Smooth muscle cell (in vitro differentiated cells): ENCODE measurements around the gene NXNL2. TPM values are rescaled to one million over a fixed set of nuclear protein-coding genes. Genes with fewer than 3 reads are reported as not detected.

Source experiments
- DNase-seq: peaks from one replicate; lab custom pipeline; 2025; ENCODE audit not compliant: unreplicated experiment; lab: John Stamatoyannopoulos, UW
- H2AFZ ChIP-seq: fragments of 200-600 bp; sonication (generic); 2 replicates; pipeline ENCODE4 v1.6.0; 2016; ENCODE audit warnings: antibody characterized with exemption, low read depth, mild to moderate bottlenecking
- H3F3A ChIP-seq: fragments of 200-600 bp; sonication (generic); 2 replicates; pipeline ENCODE4 v1.6.0; 2017; ENCODE audit warnings: antibody characterized with exemption, low read depth
- H3K27ac ChIP-seq: fragments of 200-600 bp; sonication (generic); 2 replicates; pipeline ENCODE4 v1.5.1; 2016; ENCODE audit warnings: low read depth, mild to moderate bottlenecking
- H3K27me3 ChIP-seq: fragments of 200-600 bp; sonication (generic); 2 replicates; pipeline ENCODE4 v1.6.1; 2016; ENCODE audit warnings: low read depth, mild to moderate bottlenecking
- H3K36me3 ChIP-seq: fragments of 200-600 bp; sonication (generic); 2 replicates; pipeline ENCODE4 v1.5.1; 2016; ENCODE audit warnings: low read depth
- H3K4me1 ChIP-seq: fragments of 200-600 bp; sonication (generic); 2 replicates; pipeline ENCODE4 v1.5.1; 2016; ENCODE audit warnings: low read depth
- H3K4me2 ChIP-seq: fragments of 200-600 bp; sonication (generic); 2 replicates; pipeline ENCODE4 v1.6.0; 2016; ENCODE audit warnings: mild to moderate bottlenecking
- H3K4me3 ChIP-seq: fragments of 200-600 bp; sonication (generic); 2 replicates; pipeline ENCODE4 v1.5.1; 2016; ENCODE audit warnings: mild to moderate bottlenecking
- H3K79me2 ChIP-seq: fragments of 200-600 bp; sonication (generic); 2 replicates; pipeline ENCODE4 v1.6.0; 2016; ENCODE audit warnings: low read depth, mild to moderate bottlenecking
- H3K9ac ChIP-seq: fragments of 200-600 bp; sonication (generic); 2 replicates; pipeline ENCODE4 v1.6.0; 2016; ENCODE audit warnings: low read depth
- H3K9me3 ChIP-seq: fragments of 200-600 bp; sonication (generic); replicated peaks from 2 replicates; pipeline ENCODE4 v1.5.1; 2016; ENCODE audit warnings: low read depth
- H4K20me1 ChIP-seq: fragments of 200-600 bp; sonication (generic); 2 replicates; pipeline ENCODE4 v1.6.0; 2016; ENCODE audit warnings: low read depth
- WGBS: methylation state at CpG from one replicate; pipeline ENCODE4 v1.1.7; 2016; ENCODE audit warnings: low lambda C conversion rate; 5-methylcytosine and 5-hydroxymethylcytosine counted together
- polyA plus RNA-seq: library from polyadenylated mRNA; unstranded; fragments of >200 nt; fragmentation: Nextera tagmentation; extraction: Ambion mirVana; gene quantifications from 2 replicates; pipeline ENCODE4 v1.2.1, GENCODE V29; 2016
- total RNA-seq: library from RNA; depleted of rRNA; stranded (reverse); fragments of >200 nt; gene quantifications from 2 replicates; pipeline ENCODE4 v1.2.3, GENCODE V29; 2014
- TF ChIP-seq, protein P1 (sequence below): fragments of 200-600 bp; sonication (generic); IDR thresholded peaks from 2 replicates; pipeline ENCODE4 v1.5.1; 2017; ENCODE audit warnings: borderline replicate concordance, mild to moderate bottlenecking, antibody characterized with exemption; ENCODE audit not compliant: insufficient read depth, poor library complexity, severe bottlenecking

Gene NXNL2
- total and polyA plus RNA-seq, 2 experiments from 2014 or later = 0.24 to 0.36 TPM

DNA sequence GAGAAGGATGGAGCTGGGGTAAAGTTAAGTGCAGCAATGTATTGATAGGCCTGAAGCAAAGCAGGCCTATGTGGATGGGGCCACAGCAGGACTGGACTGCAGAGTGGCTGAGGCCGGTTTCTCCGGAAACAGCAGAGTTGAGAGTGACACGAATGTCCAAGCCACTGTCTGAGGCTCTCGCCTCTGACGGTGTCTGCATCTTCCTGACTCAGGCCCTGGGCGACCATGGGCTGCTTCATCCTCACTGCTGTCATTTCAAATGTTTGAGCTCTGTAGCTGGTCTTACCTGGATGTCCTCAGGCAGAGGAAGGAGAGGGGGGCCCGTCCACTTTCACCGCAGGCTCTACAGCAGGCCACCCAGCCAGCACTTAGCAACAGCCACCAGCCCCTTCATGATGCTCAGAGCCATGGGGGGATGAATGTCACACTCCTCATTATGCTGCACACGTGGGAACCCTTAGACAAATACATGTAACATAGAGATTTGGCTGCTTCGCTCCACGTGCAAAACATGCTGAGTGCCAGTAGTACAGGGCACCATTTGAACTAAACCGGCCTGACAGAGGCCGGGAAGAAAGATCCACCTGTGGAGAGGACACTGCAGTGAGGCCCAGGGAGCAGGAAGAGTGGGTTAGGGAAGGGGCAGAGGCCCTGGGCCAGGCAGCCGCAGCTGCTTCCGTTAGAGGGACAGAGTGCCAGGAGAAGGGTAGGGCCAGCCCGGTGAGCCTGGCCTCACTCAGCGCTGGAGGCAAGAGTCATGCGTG, 31.7 kb upstream of the NXNL2 start:
- no peaks in the 10 kb centered on the region for H3K9me3 ChIP-seq
- TF ChIP-seq, protein P1, sequence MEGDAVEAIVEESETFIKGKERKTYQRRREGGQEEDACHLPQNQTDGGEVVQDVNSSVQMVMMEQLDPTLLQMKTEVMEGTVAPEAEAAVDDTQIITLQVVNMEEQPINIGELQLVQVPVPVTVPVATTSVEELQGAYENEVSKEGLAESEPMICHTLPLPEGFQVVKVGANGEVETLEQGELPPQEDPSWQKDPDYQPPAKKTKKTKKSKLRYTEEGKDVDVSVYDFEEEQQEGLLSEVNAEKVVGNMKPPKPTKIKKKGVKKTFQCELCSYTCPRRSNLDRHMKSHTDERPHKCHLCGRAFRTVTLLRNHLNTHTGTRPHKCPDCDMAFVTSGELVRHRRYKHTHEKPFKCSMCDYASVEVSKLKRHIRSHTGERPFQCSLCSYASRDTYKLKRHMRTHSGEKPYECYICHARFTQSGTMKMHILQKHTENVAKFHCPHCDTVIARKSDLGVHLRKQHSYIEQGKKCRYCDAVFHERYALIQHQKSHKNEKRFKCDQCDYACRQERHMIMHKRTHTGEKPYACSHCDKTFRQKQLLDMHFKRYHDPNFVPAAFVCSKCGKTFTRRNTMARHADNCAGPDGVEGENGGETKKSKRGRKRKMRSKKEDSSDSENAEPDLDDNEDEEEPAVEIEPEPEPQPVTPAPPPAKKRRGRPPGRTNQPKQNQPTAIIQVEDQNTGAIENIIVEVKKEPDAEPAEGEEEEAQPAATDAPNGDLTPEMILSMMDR = no peak
- H3K36me3 ChIP-seq = no peaks in the 10 kb centered on the region
- H4K20me1 ChIP-seq = no peaks in the 10 kb centered on the region
- no peak for DNase-seq
- no peak overlapping the region for H3K27ac ChIP-seq
- no peak overlapping the region for H3K4me2 ChIP-seq
- H3K79me2 ChIP-seq = no peaks in the 10 kb centered on the region
- no peaks in the 10 kb centered on the region for H3F3A ChIP-seq
- H3K4me1 ChIP-seq = no peaks in the 10 kb centered on the region
- H2AFZ ChIP-seq = no peak overlapping the region
- H3K4me3 ChIP-seq = no peak overlapping the region
- WGBS = 84% methylated on average over 18 of the region's 18 CpGs
- no peaks in the 10 kb centered on the region for H3K27me3 ChIP-seq
- no peak overlapping the region for H3K9ac ChIP-seq

DNA sequence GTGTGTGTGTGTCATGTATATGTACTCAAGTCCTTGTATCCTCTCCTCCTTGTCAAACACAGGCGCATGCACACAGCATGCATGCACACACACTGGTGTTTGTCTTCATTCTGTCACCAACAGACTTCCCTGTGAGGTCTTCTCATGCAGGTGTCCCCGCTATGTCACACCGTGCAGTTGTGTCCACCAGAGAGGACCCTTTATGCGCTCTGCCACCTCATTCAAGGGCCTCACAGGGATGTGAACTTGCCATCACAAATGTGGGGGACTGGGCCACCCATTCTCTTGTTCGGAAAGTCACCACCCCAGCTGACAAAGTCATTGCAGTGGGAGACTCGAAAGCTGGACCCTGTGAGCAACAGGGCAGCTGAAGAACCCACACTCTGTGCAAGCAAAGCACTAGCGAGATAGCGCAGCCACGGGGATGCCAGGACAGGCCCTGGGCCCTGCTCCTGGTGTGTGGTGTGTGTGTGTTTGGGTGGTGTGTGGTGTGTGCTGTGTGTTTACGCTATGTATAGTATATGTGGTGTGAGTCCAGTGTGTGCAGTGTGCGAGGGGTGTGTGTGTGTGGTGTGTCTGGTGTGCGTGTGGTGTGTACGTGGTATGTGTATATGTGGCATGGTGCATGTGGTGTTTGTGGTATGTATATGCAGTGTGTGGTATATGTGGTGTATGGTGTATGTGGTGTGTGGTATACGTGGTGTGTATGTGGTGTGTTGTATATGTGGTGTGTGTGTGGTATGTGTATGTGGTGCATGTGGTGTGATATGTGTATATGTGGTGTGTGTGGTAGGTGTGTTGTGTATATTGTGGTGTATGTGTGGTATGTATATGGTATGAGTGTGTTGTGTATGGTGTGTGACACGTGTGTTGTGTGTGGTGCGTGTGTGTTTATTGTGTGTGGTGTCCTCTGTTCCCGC, 30.9 kb upstream of the NXNL2 start:
- WGBS = 96% methylated on average over 14 of the region's 17 CpGs
- H3K4me2 ChIP-seq = no peak overlapping the region
- H3F3A ChIP-seq = no peaks in the 10 kb centered on the region
- no peaks in the 10 kb centered on the region for H3K27me3 ChIP-seq
- no peak for DNase-seq
- no peak overlapping the region for H3K9ac ChIP-seq
- TF ChIP-seq, protein P1 = no peak
- H3K4me3 ChIP-seq = no peak overlapping the region
- no peaks in the 10 kb centered on the region for H3K4me1 ChIP-seq
- no peaks in the 10 kb centered on the region for H3K79me2 ChIP-seq
- no peaks in the 10 kb centered on the region for H3K9me3 ChIP-seq
- H3K36me3 ChIP-seq = no peaks in the 10 kb centered on the region
- no peak overlapping the region for H3K27ac ChIP-seq
- no peak overlapping the region for H2AFZ ChIP-seq
- no peaks in the 10 kb centered on the region for H4K20me1 ChIP-seq

DNA sequence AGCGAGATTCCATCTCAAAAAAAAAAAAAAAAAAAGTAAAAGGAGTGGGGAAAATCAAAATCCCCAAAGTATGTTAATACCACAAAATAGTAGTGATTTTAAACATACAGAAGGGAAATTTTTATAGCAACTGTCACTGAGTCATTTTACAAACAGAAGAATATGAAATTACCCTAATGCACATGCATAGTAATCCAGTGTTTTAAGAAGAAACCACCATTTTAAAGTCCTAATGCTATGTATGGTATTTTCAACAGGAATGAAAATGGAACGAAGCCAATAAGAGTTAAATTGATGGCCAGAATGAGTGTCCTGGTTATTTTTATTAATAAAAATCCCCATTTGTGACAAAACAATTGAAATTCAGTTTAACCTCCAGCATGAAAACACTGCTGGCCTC, 26.7 kb upstream of the NXNL2 start:
- Histone ChIP-seq H3F3A (no peaks in the 10 kb centered on the region), H3K4me2 (no peak overlapping the region), H3K9ac (no peak overlapping the region), H3K79me2 (no peaks in the 10 kb centered on the region), H3K36me3 (no peaks in the 10 kb centered on the region), H3K4me3 (no peak overlapping the region), H2AFZ (no peak overlapping the region), H4K20me1 (no peaks in the 10 kb centered on the region), H3K27ac (no peak overlapping the region), H3K4me1 (no peaks in the 10 kb centered on the region), H3K27me3 (no peaks in the 10 kb centered on the region), H3K9me3 (no peaks in the 10 kb centered on the region)
- DNase-seq = no peak
- WGBS = 97% methylated on average over 2 of the region's 2 CpGs
- TF ChIP-seq, protein P1 = no peak
